Ishikawa (cell line): ENCODE results near the gene CD200R1L.

ENCODE experiments used
- CREB1 ChIP-seq: IDR thresholded peaks from 2 replicates; pipeline ENCODE4 v1.6.1; 2012; ENCODE audit warnings: low read depth
- TAF1 ChIP-seq: IDR thresholded peaks from 2 replicates; pipeline ENCODE4 v1.6.1; 2012; ENCODE audit warnings: low read depth, mild to moderate bottlenecking
- YY1 ChIP-seq: IDR thresholded peaks from 2 replicates; pipeline ENCODE4 v1.6.1; 2012; ENCODE audit warnings: low read depth

DNA sequence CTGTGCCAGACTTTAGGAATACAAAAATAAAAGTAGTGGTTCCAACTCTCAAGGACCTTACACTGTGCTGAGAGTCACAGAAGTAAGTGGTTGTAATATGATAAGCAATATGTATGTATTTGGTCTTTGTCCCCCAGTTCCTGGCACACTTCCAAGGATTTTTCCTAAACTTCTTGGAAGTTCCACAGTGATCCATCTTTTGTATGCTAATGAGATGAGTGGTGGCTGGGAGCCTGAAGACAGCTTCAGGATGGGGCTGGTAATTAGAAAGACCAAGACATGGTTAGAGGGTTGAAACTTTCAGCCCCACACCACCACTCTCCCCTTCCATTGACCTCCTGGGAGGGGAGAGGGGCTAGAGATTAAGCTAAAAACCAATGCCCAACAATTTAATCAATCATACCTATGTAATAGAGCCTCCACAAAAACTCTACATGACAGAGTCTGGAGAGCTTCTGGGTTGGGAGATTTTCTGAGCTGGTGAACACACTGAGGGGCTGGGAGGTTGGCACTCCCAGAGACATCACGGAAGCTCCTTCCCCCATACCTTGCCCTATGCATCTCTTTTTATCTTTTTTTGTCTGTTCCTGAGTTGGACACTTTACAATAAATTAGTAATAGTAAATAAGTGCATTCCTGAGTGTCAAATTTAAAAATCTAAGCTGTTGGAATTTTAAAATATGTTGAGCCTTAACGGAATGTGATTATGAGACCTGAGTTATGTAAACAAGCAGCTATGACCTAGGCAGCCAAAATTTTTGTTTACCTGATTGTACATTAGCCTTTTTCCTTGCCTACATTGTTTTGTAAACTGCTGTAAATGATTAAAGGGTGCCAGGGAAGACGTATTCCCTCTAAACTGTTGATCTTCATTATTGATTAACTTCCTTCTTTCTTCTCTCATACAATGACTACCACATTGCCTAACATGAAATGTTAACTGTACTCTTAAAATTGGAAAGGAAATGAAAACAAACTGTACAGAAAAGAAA, 24.3 kb downstream of the CD200R1L start:
- TF ChIP-seq YY1: no peak
- TF ChIP-seq TAF1: no peak
- TF ChIP-seq CREB1: no peak
